Adrenal gland (tissue), 12 donors: Measurements from ENCODE around the gene PRKAR1B. TPM values are rescaled to one million over a fixed set of nuclear protein-coding genes. Genes with fewer than 3 reads are reported as not detected.
"Not testable (repeated sequence)": the region's sequence is repeated elsewhere in the genome, so short reads cannot be mapped to it uniquely, and the experiment has no call there.

Experiments used
- DNase-seq, 7 donors: peaks; one replicate each; pipeline ENCODE4 v3.0.0-alpha.2; 2019 to 2020
- H3K27ac ChIP-seq, 5 donors: fragments of 200-600 bp; sonication (generic) in 4 of 5; 1 replicate in 3 of 5; 2 replicates in 2 of 5; pipeline versions ENCODE4 v1.5.1 to v1.8.0; 2016 to 2020; ENCODE audit warnings: mild to moderate bottlenecking in 1 of 5
- H3K27me3 ChIP-seq: fragments of 200-600 bp; 2 replicates; pipeline ENCODE4 v1.8.0; 2021
- H3K36me3 ChIP-seq, 2 donors: fragments of 200-600 bp; replicated peaks in 1 of 2; 1 replicate in 1 of 2; 2 replicates in 1 of 2; pipeline versions ENCODE4 v1.5.1 to v1.8.0; 2018 to 2022
- H3K4me1 ChIP-seq, 2 donors: fragments of 200-600 bp; replicated peaks in 1 of 2; 1 replicate in 1 of 2; 2 replicates in 1 of 2; pipeline versions ENCODE4 v1.5.1 to v1.8.0; 2018 to 2021
- H3K4me3 ChIP-seq, 4 donors: fragments of 200-600 bp; sonication (generic) in 3 of 4; one replicate each; pipeline ENCODE4 v1.5.1; 2016 to 2018
- H3K9me3 ChIP-seq, 3 donors: fragments of 200-600 bp; sonication (generic) in 1 of 3; replicated peaks in 1 of 3; 1 replicate in 2 of 3; 2 replicates in 1 of 3; pipeline versions ENCODE4 v1.5.1 to v1.8.0; 2016 to 2021
- CTCF ChIP-seq, 6 experiments: fragments of 450-650 bp in 4 of 6; fragments of 200-600 bp in 2 of 6; sonication (generic) in 1 of 6; IDR thresholded peaks; 1 replicate in 5 of 6; 2 replicates in 1 of 6; pipeline versions ENCODE4 v1.5.1 to v1.8.0; 2016 to 2021; ENCODE audit warnings: antibody characterized with exemption in 6 of 6, mild to moderate bottlenecking in 2 of 6, moderate library complexity in 1 of 6
- POLR2A ChIP-seq, 2 donors: fragments of 450-650 bp; IDR thresholded peaks; one replicate each; pipeline ENCODE4 v1.6.1; 2017; ENCODE audit warnings: antibody characterized with exemption in 2 of 2, mild to moderate bottlenecking in 2 of 2, moderate library complexity in 1 of 2
- WGBS, 4 donors: extraction: QIAGEN DNeasy Blood & Tissue Kit in 2 of 4; methylation state at CpG; one replicate each; pipeline versions ENCODE4 v1.1.5 to v1.1.7; 2013 to 2017; 5-methylcytosine and 5-hydroxymethylcytosine counted together
- intact Hi-C, 2 donors: fragments of 100-400 bp; cut with DNase I; formaldehyde crosslinking; loops; one replicate each; pipeline versions ENCODE4 v1.14.1 to v1.15.0; 2022 to 2023
- polyA plus RNA-seq, 3 donors: library from polyadenylated mRNA; stranded (reverse); fragments of 200-250 nt in 2 of 3; fragments of 350-450 nt in 1 of 3; fragmentation: Illumina TruSeq in 1 of 3; extraction: RNeasy Lipid Tissue Mini Kit (QIAGEN cat#74804) in 1 of 3; gene quantifications; one replicate each; pipeline ENCODE4 v1.2.3, GENCODE V29; 2013 to 2014
- total RNA-seq, 9 donors: library from RNA; depleted of rRNA in 4 of 9; stranded (reverse); fragments of >200 nt in 4 of 9; fragments of 120-200 nt in 1 of 9; fragmentation: NEBNext Ultra II Directional in 1 of 9; extraction: Animal tissue kit (Norgen Biotek cat#: 25700) in 1 of 9; gene quantifications; one replicate each; pipeline versions ENCODE4 v1.1.0 to v1.2.4, GENCODE V29; 2013 to 2023
- donor health status: healthy with polysubstance abuse.
- donor health status: Bipolar disorder and iron deficiency.
- donor health status: DM: yes; HTN: yes; CAD: no.
- donor health status: DM: no; HTN: no; CAD: no.
- donor health status: DM: no; HTN: no; CAD: no.
- donor health status: DM: yes; HTN: yes; CAD: no.

PRKAR1B gene
- total and polyA plus RNA-seq, 12 donors: 5.2 to 21.5 (median 11.7) TPM

- WGBS, 4 donors: 52 to 70% (median 68%) methylated on average over 24 to 30 of the region's 30 CpGs
- H3K27ac ChIP-seq: no peak overlapping the region
- TF ChIP-seq POLR2A (IDR thresholded peaks at IDR 0.05) (no peak), CTCF (IDR thresholded peaks at IDR 0.05) (no peak)
- no peak overlapping the region for H3K4me3 ChIP-seq
- no peaks in the 10 kb centered on the region for H3K4me1 ChIP-seq
- no peaks in the 10 kb centered on the region for H3K9me3 ChIP-seq
- DNase-seq: no peak
- peaks cover 19% of the 10 kb centered on the region for H3K27me3 ChIP-seq
- no peaks in the 10 kb centered on the region for H3K36me3 ChIP-seq
- intact Hi-C loops: no loop called here
Observed at GRCh38 chr7:556291-556826, 170.7 kb downstream of the PRKAR1B start.

- 77 to 93% (median 86%) methylated on average over 9 to 18 of the region's 18 CpGs for whole genome bisulfite sequencing, 4 donors
- TF ChIP-seq POLR2A (IDR thresholded peaks at IDR 0.05) (no peak), CTCF (IDR thresholded peaks at IDR 0.05) (no peak)
- no peaks in the 10 kb centered on the region for H3K4me1 ChIP-seq
Observed at GRCh38 chr7:555551-556160, 171.4 kb downstream of the PRKAR1B start.

GRCh38 chr7:553636-554111 is 173.4 kb downstream of the PRKAR1B start:
- Histone ChIP-seq H3K27me3 (peaks cover 10% of the 10 kb centered on the region), H3K4me3 (no peak overlapping the region), H3K36me3 (no peaks in the 10 kb centered on the region), H3K9me3 (no peaks in the 10 kb centered on the region), H3K27ac (no peak overlapping the region), H3K4me1 (no peaks in the 10 kb centered on the region)
- 78 to 85% (median 79%) methylated on average over 11 to 18 of the region's 18 CpGs for WGBS, 4 donors
- TF ChIP-seq POLR2A (IDR thresholded peaks at IDR 0.05) (no peak), CTCF (IDR thresholded peaks at IDR 0.05) (no peak)
- intact Hi-C loops: no loop called here
- no peak for DNase-seq

More at GRCh38 chr7:555551-556160, 171.4 kb downstream of the PRKAR1B start:
- H3K4me3 ChIP-seq: no peak overlapping the region
- no peaks in the 10 kb centered on the region for H3K9me3 ChIP-seq
- no peak for DNase-seq
- no peaks in the 10 kb centered on the region for H3K36me3 ChIP-seq
- intact Hi-C loops: no loop called here
- H3K27ac ChIP-seq: no peak overlapping the region
- H3K27me3 ChIP-seq: peaks cover 19% of the 10 kb centered on the region

- DNase-seq: no peak
- no peak overlapping the region for H3K27ac ChIP-seq
- intact Hi-C loops: no loop called here
- peaks cover 7% of the 10 kb centered on the region for H3K27me3 ChIP-seq
- H3K4me3 ChIP-seq: no peak overlapping the region
- no peaks in the 10 kb centered on the region for H3K4me1 ChIP-seq
- no peaks in the 10 kb centered on the region for H3K9me3 ChIP-seq
- WGBS, 4 donors: 43 to 63% (median 58%) methylated on average over 8 to 44 of the region's 44 CpGs
- no peaks in the 10 kb centered on the region for H3K36me3 ChIP-seq
- no peak for TF ChIP-seq CTCF (IDR thresholded peaks at IDR 0.05)
- TF ChIP-seq POLR2A (IDR thresholded peaks at IDR 0.05): no peak
Observed at GRCh38 chr7:552868-553635, 174.0 kb downstream of the PRKAR1B start.

- H3K9me3 ChIP-seq, H3K36me3 ChIP-seq, H3K4me1 ChIP-seq, H3K4me3 ChIP-seq, H3K27ac ChIP-seq, H3K27me3 ChIP-seq, DNase-seq, intact Hi-C loops: not testable (repeated sequence)
- 58 to 80% (median 68%) methylated on average over 8 to 32 of the region's 32 CpGs for WGBS, 4 donors
Observed at GRCh38 chr7:552151-552867, 174.8 kb downstream of the PRKAR1B start.

GRCh38 chr7:551615-551970 is 175.5 kb downstream of the PRKAR1B start:
- H3K27me3 ChIP-seq, H3K36me3 ChIP-seq, H3K27ac ChIP-seq, intact Hi-C loops, DNase-seq, H3K4me1 ChIP-seq, H3K9me3 ChIP-seq, H3K4me3 ChIP-seq: not testable (repeated sequence)
- WGBS, 4 donors: 93 to 95% (median 94%) methylated on average over 3 to 9 of the region's 9 CpGs
